GM20431 (cell line): ENCODE results near the gene PC.
"Not testable (repeated sequence)": the region's sequence is repeated elsewhere in the genome, so short reads cannot be mapped to it uniquely, and the experiment has no call there.

Experiments used
- in situ Hi-C: fragments of 300-500 bp; cut with MseI, MboI; formaldehyde crosslinking; loops from one replicate; pipeline ENCODE4 v1.15.0; 2020; ENCODE audit warnings: low sequenced_read_pairs; ENCODE audit not compliant: unreplicated experiment

PC gene

GRCh38 chr11:66958232-66958955, at the start of gene PC:
Gene PC, minus strand, starts transcription at chr11:66958383. Its CDS starts 86,224 bp downstream, at chr11:66872159.
- in situ Hi-C loops: no loop called here

GRCh38 chr11:67007126-67007525, 48.9 kb upstream of the PC start:
- in situ Hi-C loops: no loop called here

GRCh38 chr11:67006029-67006884, 48.1 kb upstream of the PC start:
- in situ Hi-C loops: no loop called here

- in situ Hi-C loops: not testable (repeated sequence)
These were observed 47.0 kb upstream of the PC start for GRCh38 chr11:67005200-67005599.

- in situ Hi-C loops: no loop called here
These were observed 44.8 kb upstream of the PC start for GRCh38 chr11:67002921-67003411.

- in situ Hi-C loops: no loop called here
These were observed 44.2 kb upstream of the PC start for GRCh38 chr11:67002297-67002913.

GRCh38 chr11:67001332-67001731, 43.1 kb upstream of the PC start:
- in situ Hi-C loops: no loop called here

- in situ Hi-C loops: no loop called here
These were observed 41.4 kb upstream of the PC start for GRCh38 chr11:66999555-66999954.

GRCh38 chr11:66996609-66997273, 38.6 kb upstream of the PC start:
- in situ Hi-C loops: no loop called here

- in situ Hi-C loops: no loop called here
These were observed 33.9 kb upstream of the PC start for GRCh38 chr11:66992041-66992440.

- in situ Hi-C loops: not testable (repeated sequence)
These were observed 31.2 kb upstream of the PC start for GRCh38 chr11:66989360-66989759.

- in situ Hi-C loops: not testable (repeated sequence)
These were observed 30.6 kb upstream of the PC start for GRCh38 chr11:66988741-66989140.

GRCh38 chr11:66987924-66988637, 29.9 kb upstream of the PC start:
- in situ Hi-C loops: no loop called here

- in situ Hi-C loops: no loop called here
These were observed 29.0 kb upstream of the PC start for GRCh38 chr11:66987158-66987620.

GRCh38 chr11:66986178-66986545, 28.0 kb upstream of the PC start:
- in situ Hi-C loops: no loop called here

GRCh38 chr11:66985508-66986177, 27.5 kb upstream of the PC start:
- in situ Hi-C loops: no loop called here

- in situ Hi-C loops: no loop called here
These were observed 25.2 kb upstream of the PC start for GRCh38 chr11:66983275-66983924.

GRCh38 chr11:66981976-66982578, 23.9 kb upstream of the PC start:
- in situ Hi-C loops: no loop called here
